Activated CD8-positive, alpha-beta T cell treated with anti-CD3 and anti-CD28 coated beads, Interleukin-2, amount 10 ng/mL, durations not matched to agents 7 days and 5 days (primary cell): Measurements from ENCODE around the gene CFAP61. TPM values are rescaled to one million over a fixed set of nuclear protein-coding genes. Genes with fewer than 3 reads are reported as not detected.

Experiments
- ATAC-seq: fragments of 150-1000 bp; cut with Tn5 transposase; one replicate; pipeline ENCODE4 v1.10.0; 2021; ENCODE audit warnings: moderate library complexity
- CTCF ChIA-PET: fragments of 350-600 bp; sonication (Branson Sonifier 250); formaldehyde crosslinking; loops from one replicate; lab custom pipeline; 2021; ENCODE audit warnings: antibody characterized with exemption; lab: Charles Lee
- POLR2A ChIA-PET: fragments of 350-600 bp; sonication (Branson Sonifier 250); formaldehyde crosslinking; loops from one replicate; lab custom pipeline; 2021; ENCODE audit warnings: antibody characterized with exemption; lab: Charles Lee
- DNase-seq: peaks from one replicate; pipeline ENCODE4 v3.0.0-alpha.2; 2020
- H3K27ac Mint-ChIP-seq: one replicate; pipeline ENCODE4 v1.8.0; 2021; ENCODE audit warnings: mild to moderate bottlenecking, mixed read lengths
- H3K27me3 Mint-ChIP-seq: one replicate; pipeline ENCODE4 v1.8.0; 2021; ENCODE audit warnings: low read depth, mixed read lengths
- H3K36me3 Mint-ChIP-seq: one replicate; pipeline ENCODE4 v1.8.0; 2021; ENCODE audit warnings: low read depth, mixed read lengths
- H3K4me1 Mint-ChIP-seq: one replicate; pipeline ENCODE4 v1.8.0; 2021; ENCODE audit warnings: low read depth, mixed read lengths
- H3K4me3 Mint-ChIP-seq: one replicate; pipeline ENCODE4 v1.8.0; 2021; ENCODE audit warnings: mild to moderate bottlenecking, mixed read lengths
- H3K9me3 Mint-ChIP-seq: one replicate; pipeline ENCODE4 v1.8.0; 2022; ENCODE audit warnings: mixed read lengths; ENCODE audit not compliant: insufficient read depth
- total RNA-seq, 2 experiments: library from RNA; stranded (reverse); gene quantifications; one replicate each; pipeline ENCODE4 v1.2.3, GENCODE V29; 2021

The CFAP61 gene
- total RNA-seq, 2 experiments from 2014 or later: not detected

DNA sequence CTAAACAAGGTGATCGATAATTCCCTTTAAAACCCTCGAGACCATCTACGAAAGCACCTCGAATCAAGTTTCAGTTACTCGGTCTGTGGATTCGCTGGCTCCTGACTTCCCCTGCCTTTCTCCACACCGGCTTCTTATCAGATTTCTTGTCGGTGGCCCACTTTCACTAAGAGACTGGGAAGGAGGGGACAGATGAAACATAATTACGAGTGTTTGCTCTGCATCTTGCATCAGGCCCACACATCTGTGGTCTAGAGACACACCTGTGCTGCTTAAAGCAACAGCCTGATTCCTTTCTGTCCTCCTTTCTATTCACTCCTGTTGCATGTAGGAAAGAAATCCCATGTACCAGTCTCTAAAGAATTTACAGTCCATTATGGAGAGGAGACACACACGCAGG lies 353.3 kb downstream of the CFAP61 start:
- no peaks in the 10 kb centered on the region for H3K9me3 Mint-ChIP-seq
- H3K4me1 Mint-ChIP-seq: no peaks in the 10 kb centered on the region
- no peak overlapping the region for H3K27ac Mint-ChIP-seq
- ChIA-PET POLR2A (no interaction called here), CTCF (no interaction called here)
- DNase-seq (no peak), ATAC-seq (no peak)
- no peaks in the 10 kb centered on the region for H3K27me3 Mint-ChIP-seq
- H3K36me3 Mint-ChIP-seq: no peaks in the 10 kb centered on the region
- no peak overlapping the region for H3K4me3 Mint-ChIP-seq

DNA sequence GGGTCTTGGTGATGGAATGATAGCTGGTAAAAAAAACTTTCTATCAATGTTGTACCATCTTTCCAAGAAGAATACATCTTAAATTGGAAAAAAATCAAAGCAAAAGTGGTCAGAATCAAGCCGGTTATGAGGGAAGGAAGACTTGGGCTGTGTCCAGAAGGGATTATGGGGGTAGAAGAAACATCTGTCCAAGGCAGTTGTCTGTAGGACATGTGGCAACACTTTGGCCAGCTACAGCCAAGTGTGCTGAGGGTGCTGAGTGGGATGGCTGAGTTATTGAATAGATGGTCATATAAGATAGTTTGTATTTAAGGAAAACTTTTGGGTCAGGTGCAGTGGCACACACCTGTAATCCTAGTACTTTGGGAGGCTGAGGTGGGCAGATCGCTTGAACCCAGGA lies 354.0 kb downstream of the CFAP61 start:
- no peak for ATAC-seq
- DNase-seq: no peak
- POLR2A ChIA-PET: no interaction called here
- H3K36me3 Mint-ChIP-seq: no peaks in the 10 kb centered on the region
- no peak overlapping the region for H3K27ac Mint-ChIP-seq
- no peaks in the 10 kb centered on the region for H3K9me3 Mint-ChIP-seq
- no peaks in the 10 kb centered on the region for H3K27me3 Mint-ChIP-seq
- CTCF ChIA-PET: no interaction called here
- no peaks in the 10 kb centered on the region for H3K4me1 Mint-ChIP-seq
- no peak overlapping the region for H3K4me3 Mint-ChIP-seq

DNA sequence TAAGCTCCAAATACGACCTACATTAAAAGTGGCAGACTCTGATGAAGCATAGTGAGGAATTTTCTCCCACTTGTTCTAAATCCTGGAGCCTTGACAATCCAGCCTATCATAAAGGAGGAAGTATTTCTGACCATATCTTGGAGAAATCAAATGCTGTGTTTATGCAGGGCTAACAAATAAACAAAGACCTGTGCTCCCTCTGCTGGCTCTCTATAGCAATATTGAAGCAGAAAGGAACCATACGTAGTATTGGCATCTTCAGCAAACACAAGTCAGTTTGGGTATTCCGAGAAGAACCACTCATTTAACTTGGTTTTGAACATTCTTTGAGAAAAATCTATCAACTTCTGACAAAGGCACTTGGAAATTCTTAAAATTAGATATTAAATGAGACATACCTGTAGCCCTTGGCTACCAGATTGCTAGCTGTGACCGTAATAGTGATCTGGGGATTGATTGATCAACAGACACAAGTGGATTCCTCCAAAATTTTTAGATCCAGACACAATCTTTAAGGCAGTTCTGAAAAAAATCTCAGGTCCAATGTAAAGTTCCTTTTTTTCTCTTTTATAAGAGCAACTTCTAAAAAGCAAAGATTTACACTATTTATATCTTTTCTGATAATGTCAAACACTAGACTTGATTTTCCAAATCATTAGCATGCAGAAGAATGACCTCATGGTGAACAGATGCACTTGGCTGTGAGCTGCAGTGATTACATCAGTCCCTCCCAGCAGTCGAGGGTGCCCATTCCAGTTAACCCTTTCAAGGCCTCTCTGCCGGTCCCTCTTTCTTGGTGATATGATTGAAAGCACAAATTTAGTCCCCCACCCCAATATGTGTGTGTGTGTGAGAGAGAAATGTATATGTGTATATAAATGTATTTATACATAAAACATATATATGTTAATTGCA lies 355.8 kb downstream of the CFAP61 start:
- ChIA-PET CTCF (interaction anchor here (1.0 kb wide), 1 partner anchor 16 kb away, joined by 3 read pairs; no protein-coding TSS in a partner anchor), POLR2A (no interaction called here)
- H3K27ac Mint-ChIP-seq: no peak overlapping the region
- no peak for ATAC-seq
- H3K27me3 Mint-ChIP-seq: no peaks in the 10 kb centered on the region
- H3K36me3 Mint-ChIP-seq: no peaks in the 10 kb centered on the region
- no peak overlapping the region for H3K4me3 Mint-ChIP-seq
- H3K4me1 Mint-ChIP-seq: no peaks in the 10 kb centered on the region
- DNase-seq: no peak
- no peaks in the 10 kb centered on the region for H3K9me3 Mint-ChIP-seq

DNA sequence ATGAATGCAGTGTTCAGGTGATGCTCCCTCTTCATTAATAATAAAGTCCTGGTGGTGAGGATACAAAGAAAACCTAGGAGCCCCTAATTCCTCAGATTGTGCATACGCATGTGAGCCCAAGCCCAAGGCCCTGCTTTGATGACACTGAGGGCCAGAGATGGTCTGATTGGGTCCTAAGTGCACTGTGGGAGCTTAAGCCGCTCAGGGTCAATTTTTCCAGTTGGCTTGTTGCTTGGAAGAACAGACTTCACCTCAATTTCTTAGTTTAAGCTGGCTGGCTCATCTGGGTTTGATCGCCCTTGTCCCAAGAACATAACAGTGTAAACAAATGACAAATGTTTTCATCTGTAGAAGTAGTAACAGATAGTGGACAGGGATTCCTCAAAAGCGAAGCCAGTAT lies 357.0 kb downstream of the CFAP61 start:
- ChIA-PET CTCF (no interaction called here), POLR2A (no interaction called here)
- no peaks in the 10 kb centered on the region for H3K27me3 Mint-ChIP-seq
- DNase-seq (no peak), ATAC-seq (no peak)
- H3K36me3 Mint-ChIP-seq: no peaks in the 10 kb centered on the region
- no peak overlapping the region for H3K27ac Mint-ChIP-seq
- H3K4me3 Mint-ChIP-seq: no peak overlapping the region
- H3K9me3 Mint-ChIP-seq: no peaks in the 10 kb centered on the region
- no peaks in the 10 kb centered on the region for H3K4me1 Mint-ChIP-seq

Other genes starting within 250 kb of the CFAP61 start
- 10 to 100 TPM; 55.8 to 59.1 TPM for gene NAA20, start 35.2 kb upstream of the CFAP61 start, total RNA-seq
- gene CRNKL1, start 66 bp upstream of the CFAP61 start, total RNA-seq: 10 to 100 TPM; 17.4 to 20.8 TPM